SK-N-SH treated with all-trans-retinoic acid at 6 μM for 48 hours (cell line): ENCODE results near the gene MYH11.

Source experiments
- ATAC-seq: fragments of 200-7000 bp; cut with Tn5 transposase; 3 replicates; pipeline ENCODE4 v1.9.1; 2020; ENCODE audit warnings: mild to moderate bottlenecking, moderate library complexity
- ARNTL ChIP-seq: fragments of 450-650 bp; formaldehyde crosslinking; IDR thresholded peaks from 2 replicates; pipeline ENCODE4 v1.5.0; 2020; ENCODE audit warnings: low read depth, mild to moderate bottlenecking, moderate library complexity, borderline replicate concordance
- BACH2 ChIP-seq: fragments of 250-450 bp; sonication (Bioruptor Pico); IDR thresholded peaks from 2 replicates; pipeline ENCODE4 v1.9.0; 2021; ENCODE audit warnings: mild to moderate bottlenecking, borderline replicate concordance
- CREB5 ChIP-seq: fragments of 250-450 bp; sonication (Bioruptor Pico); IDR thresholded peaks from 2 replicates; pipeline ENCODE4 v1.5.1; 2020; ENCODE audit warnings: low read depth, mild to moderate bottlenecking, moderate library complexity
- CSDC2 ChIP-seq: fragments of 250-450 bp; sonication (Bioruptor Pico); IDR thresholded peaks from 2 replicates; pipeline ENCODE4 v1.5.0; 2020; ENCODE audit warnings: mild to moderate bottlenecking, moderate library complexity
- CSRNP3 ChIP-seq: fragments of 250-450 bp; sonication (Bioruptor Pico); IDR thresholded peaks from 2 replicates; pipeline ENCODE4 v1.5.1; 2021; ENCODE audit warnings: mild to moderate bottlenecking, moderate library complexity
- GLIS3 ChIP-seq: fragments of 250-450 bp; sonication (Bioruptor Pico); IDR thresholded peaks from 2 replicates; pipeline ENCODE4 v1.5.0; 2020; ENCODE audit warnings: mild to moderate bottlenecking, moderate library complexity
- ISL1 ChIP-seq: fragments of 250-450 bp; sonication (Bioruptor Pico); IDR thresholded peaks from 2 replicates; pipeline ENCODE4 v2.1.2; 2022; ENCODE audit warnings: mild to moderate bottlenecking, moderate library complexity
- OSR1 ChIP-seq: fragments of 250-450 bp; sonication (Bioruptor Pico); IDR thresholded peaks from 2 replicates; pipeline ENCODE4 v1.8.0; 2022; ENCODE audit warnings: moderate library complexity, mild to moderate bottlenecking, inconsistent platforms
- POU6F1 ChIP-seq: fragments of 250-450 bp; sonication (Bioruptor Pico); IDR thresholded peaks from 2 replicates; pipeline ENCODE4 v1.8.0; 2021; ENCODE audit warnings: low read depth, mild to moderate bottlenecking, moderate library complexity, borderline replicate concordance
- RARB ChIP-seq: fragments of 250-450 bp; sonication (Bioruptor Pico); IDR thresholded peaks from 2 replicates; pipeline ENCODE4 v1.8.0; 2021; ENCODE audit warnings: mild to moderate bottlenecking, moderate library complexity
- TCF4 ChIP-seq: fragments of 250-450 bp; sonication (Bioruptor Pico); IDR thresholded peaks from 2 replicates; pipeline ENCODE4 v1.8.0; 2021; ENCODE audit warnings: mild to moderate bottlenecking, moderate library complexity, borderline replicate concordance
- TOX ChIP-seq: fragments of 250-450 bp; sonication (Bioruptor Pico); IDR thresholded peaks from 2 replicates; pipeline ENCODE4 v1.8.0; 2021; ENCODE audit warnings: mild to moderate bottlenecking, moderate library complexity, borderline replicate concordance
- ZC3H10 ChIP-seq: fragments of 250-450 bp; sonication (Bioruptor Pico); IDR thresholded peaks from 2 replicates; pipeline ENCODE4 v1.5.1; 2021; ENCODE audit warnings: mild to moderate bottlenecking, moderate library complexity
- ZFP3 ChIP-seq: fragments of 250-450 bp; sonication (Bioruptor Pico); IDR thresholded peaks from 2 replicates; pipeline ENCODE4 v1.5.0; 2020; ENCODE audit warnings: mild to moderate bottlenecking, moderate library complexity
- ZFP30 ChIP-seq: fragments of 450-650 bp; formaldehyde crosslinking; IDR thresholded peaks from 2 replicates; pipeline ENCODE4 v1.5.0; 2022; ENCODE audit warnings: mild to moderate bottlenecking, moderate library complexity
- ZNF565 ChIP-seq: fragments of 450-650 bp; formaldehyde crosslinking; conservative IDR thresholded peaks from 2 replicates; pipeline ENCODE4 v1.5.0; 2020; ENCODE audit warnings: low read depth, mild to moderate bottlenecking, moderate library complexity
- ZNF70 ChIP-seq: fragments of 450-650 bp; formaldehyde crosslinking; IDR thresholded peaks from 2 replicates; pipeline ENCODE4 v1.5.0; 2020; ENCODE audit warnings: mild to moderate bottlenecking, moderate library complexity
- ZNF8 ChIP-seq: fragments of 450-650 bp; formaldehyde crosslinking; IDR thresholded peaks from 2 replicates; pipeline ENCODE4 v1.5.0; 2020; ENCODE audit warnings: mild to moderate bottlenecking, moderate library complexity
- TF ChIP-seq, protein P1 (sequence below): fragments of 250-450 bp; sonication (Bioruptor Pico); IDR thresholded peaks from 2 replicates; pipeline ENCODE4 v1.8.0; 2020; ENCODE audit warnings: mild to moderate bottlenecking, moderate library complexity, borderline replicate concordance
- TF ChIP-seq, protein P2 (sequence below): fragments of 250-450 bp; sonication (Bioruptor Pico); IDR thresholded peaks from 2 replicates; pipeline ENCODE4 v1.5.0; 2020; ENCODE audit warnings: mild to moderate bottlenecking, moderate library complexity

MYH11 gene

DNA sequence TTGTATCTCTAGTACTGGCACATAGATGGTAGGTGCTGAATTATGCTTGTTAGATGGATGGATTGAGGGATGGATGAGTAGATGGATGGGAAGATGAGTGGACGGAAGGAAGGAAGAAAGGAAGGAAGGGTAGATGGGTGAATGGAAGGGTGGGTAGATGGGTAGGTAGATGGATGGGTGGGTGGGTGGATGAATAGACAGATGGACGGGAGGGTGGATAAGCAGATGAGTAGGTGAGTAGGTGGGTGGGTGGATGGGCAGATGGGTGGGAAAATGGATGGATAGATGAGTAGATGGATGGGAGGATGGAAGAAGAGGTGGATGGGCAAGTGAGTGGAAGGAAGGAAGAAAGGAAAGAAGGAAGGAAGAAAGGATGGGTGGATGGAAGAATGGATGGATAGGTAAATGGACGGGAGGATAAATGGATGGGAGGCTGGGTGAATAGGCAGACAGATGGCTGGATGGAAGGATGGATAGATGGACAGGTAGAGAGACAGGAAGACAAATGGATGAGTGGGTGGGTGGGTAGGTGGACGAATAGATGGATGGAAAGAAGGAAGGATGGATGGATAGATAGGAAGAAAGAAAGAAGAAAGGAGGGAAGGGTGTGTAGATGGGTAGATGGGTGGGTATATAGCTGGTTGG lies 56.9 kb downstream of the MYH11 start:
- no peak for TF ChIP-seq ZFP30 (CRISPR knock-in tag)
- no peak for TF ChIP-seq OSR1 (CRISPR knock-in tag)
- TF ChIP-seq TCF4, result no peak
- no peak for TF ChIP-seq ISL1 (CRISPR knock-in tag)
- TF ChIP-seq, protein P1, sequence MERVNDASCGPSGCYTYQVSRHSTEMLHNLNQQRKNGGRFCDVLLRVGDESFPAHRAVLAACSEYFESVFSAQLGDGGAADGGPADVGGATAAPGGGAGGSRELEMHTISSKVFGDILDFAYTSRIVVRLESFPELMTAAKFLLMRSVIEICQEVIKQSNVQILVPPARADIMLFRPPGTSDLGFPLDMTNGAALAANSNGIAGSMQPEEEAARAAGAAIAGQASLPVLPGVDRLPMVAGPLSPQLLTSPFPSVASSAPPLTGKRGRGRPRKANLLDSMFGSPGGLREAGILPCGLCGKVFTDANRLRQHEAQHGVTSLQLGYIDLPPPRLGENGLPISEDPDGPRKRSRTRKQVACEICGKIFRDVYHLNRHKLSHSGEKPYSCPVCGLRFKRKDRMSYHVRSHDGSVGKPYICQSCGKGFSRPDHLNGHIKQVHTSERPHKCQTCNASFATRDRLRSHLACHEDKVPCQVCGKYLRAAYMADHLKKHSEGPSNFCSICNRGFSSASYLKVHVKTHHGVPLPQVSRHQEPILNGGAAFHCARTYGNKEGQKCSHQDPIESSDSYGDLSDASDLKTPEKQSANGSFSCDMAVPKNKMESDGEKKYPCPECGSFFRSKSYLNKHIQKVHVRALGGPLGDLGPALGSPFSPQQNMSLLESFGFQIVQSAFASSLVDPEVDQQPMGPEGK (CRISPR knock-in tag), result no peak
- TF ChIP-seq ZFP3 (CRISPR knock-in tag), result no peak
- no peak for TF ChIP-seq CSDC2 (CRISPR knock-in tag)
- no peak for TF ChIP-seq CREB5 (CRISPR knock-in tag)
- TF ChIP-seq ZNF8 (CRISPR knock-in tag), result no peak
- ATAC-seq, result no peak

GRCh38 chr16:15798671-15799070 lies 58.2 kb downstream of the MYH11 start:
- ATAC-seq, result no peak
- no peak for TF ChIP-seq ZC3H10 (CRISPR knock-in tag)
- no peak for TF ChIP-seq ZNF70 (CRISPR knock-in tag)
- TF ChIP-seq TOX (CRISPR knock-in tag), result no peak
- TF ChIP-seq ARNTL (CRISPR knock-in tag), result no peak
- no peak for TF ChIP-seq RARB (CRISPR knock-in tag)
- TF ChIP-seq CREB5 (CRISPR knock-in tag), result no peak
- no peak for TF ChIP-seq ZNF565
- no peak for TF ChIP-seq GLIS3
- TF ChIP-seq, protein P1 (CRISPR knock-in tag), result no peak
- no peak for TF ChIP-seq CSRNP3
- TF ChIP-seq ZFP30 (CRISPR knock-in tag), result no peak

DNA sequence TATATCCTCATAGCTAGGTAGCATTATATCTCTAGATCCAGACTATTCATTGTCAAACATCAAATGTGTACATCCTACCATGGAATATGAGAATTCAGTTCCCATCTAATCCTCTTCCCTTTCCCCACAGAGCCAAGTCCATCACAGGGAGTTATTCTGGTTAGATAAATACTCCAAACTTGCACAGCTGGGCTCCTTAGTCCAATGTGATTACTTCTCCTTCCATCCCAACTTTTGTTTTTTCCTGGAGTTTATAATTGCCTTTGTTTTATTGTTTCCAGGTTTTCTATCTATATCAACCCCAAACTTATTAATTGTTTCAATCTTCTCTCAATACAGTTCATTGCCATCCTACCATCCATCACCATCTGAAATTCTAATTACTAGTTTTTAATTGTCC lies 59.9 kb downstream of the MYH11 start:
- no peak for ATAC-seq
- TF ChIP-seq POU6F1 (CRISPR knock-in tag) (no peak), ARNTL (CRISPR knock-in tag) (no peak), ZFP30 (CRISPR knock-in tag) (no peak), CSDC2 (CRISPR knock-in tag) (no peak), GLIS3 (no peak), CSRNP3 (no peak), TOX (CRISPR knock-in tag) (no peak), ISL1 (CRISPR knock-in tag) (no peak), BACH2 (no peak)
- TF ChIP-seq, protein P1 (CRISPR knock-in tag), result no peak
- TF ChIP-seq, protein P2, sequence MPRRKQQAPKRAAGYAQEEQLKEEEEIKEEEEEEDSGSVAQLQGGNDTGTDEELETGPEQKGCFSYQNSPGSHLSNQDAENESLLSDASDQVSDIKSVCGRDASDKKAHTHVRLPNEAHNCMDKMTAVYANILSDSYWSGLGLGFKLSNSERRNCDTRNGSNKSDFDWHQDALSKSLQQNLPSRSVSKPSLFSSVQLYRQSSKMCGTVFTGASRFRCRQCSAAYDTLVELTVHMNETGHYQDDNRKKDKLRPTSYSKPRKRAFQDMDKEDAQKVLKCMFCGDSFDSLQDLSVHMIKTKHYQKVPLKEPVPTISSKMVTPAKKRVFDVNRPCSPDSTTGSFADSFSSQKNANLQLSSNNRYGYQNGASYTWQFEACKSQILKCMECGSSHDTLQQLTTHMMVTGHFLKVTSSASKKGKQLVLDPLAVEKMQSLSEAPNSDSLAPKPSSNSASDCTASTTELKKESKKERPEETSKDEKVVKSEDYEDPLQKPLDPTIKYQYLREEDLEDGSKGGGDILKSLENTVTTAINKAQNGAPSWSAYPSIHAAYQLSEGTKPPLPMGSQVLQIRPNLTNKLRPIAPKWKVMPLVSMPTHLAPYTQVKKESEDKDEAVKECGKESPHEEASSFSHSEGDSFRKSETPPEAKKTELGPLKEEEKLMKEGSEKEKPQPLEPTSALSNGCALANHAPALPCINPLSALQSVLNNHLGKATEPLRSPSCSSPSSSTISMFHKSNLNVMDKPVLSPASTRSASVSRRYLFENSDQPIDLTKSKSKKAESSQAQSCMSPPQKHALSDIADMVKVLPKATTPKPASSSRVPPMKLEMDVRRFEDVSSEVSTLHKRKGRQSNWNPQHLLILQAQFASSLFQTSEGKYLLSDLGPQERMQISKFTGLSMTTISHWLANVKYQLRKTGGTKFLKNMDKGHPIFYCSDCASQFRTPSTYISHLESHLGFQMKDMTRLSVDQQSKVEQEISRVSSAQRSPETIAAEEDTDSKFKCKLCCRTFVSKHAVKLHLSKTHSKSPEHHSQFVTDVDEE, result no peak
